GM19438 (cell line): Measurements from ENCODE around the gene GSTT2B.
"Not testable (repeated sequence)": the region's sequence is repeated elsewhere in the genome, so short reads cannot be mapped to it uniquely, and the experiment has no call there.

ENCODE experiments used
- ATAC-seq: cut with Tn5 transposase; IDR thresholded peaks from one replicate; pipeline ENCODE4 v1.9.1; 2021; ENCODE audit warnings: low read depth; ENCODE audit not compliant: unreplicated experiment

GSTT2B gene

DNA sequence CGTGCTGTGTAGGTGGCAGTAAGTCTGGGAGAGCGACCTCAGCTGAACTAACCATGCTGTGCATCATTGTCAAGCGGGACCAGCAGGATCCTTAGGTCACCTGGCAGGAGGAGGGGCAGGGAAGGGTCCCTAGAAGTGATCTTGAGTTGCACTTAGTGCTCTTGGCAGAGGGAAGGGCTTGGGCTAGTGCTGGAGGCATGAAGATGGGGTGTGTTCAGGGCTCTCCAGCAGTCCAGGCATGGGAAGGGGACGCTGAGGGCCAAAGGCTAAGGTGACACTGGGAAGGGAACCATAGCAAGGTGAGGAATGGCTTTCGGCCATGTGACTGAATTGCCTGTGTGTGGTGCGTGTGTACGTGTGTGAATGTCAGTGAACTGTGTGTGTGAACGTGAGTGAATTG lies 25.1 kb upstream of the GSTT2B start:
- not testable (repeated sequence) for ATAC-seq

DNA sequence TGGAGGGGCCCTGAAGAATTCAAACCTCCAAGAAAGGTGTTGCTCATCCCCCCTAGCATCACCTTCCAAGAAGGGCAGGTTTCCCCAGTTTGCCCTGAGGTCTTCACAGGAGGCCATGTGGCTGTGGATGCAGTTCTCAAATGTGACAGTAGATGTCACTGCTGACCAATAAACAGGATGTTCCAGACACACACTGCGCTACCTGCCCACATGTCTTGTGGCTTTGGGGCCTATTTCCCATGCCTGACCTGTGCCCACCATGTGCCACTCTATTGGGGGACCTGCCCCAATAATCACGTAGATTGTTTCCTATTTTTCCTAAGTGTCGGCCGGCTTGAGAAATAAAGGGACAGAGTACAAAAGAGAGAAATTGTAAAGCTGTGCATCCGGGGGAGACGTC lies 23.4 kb upstream of the GSTT2B start:
- no peak for ATAC-seq

DNA sequence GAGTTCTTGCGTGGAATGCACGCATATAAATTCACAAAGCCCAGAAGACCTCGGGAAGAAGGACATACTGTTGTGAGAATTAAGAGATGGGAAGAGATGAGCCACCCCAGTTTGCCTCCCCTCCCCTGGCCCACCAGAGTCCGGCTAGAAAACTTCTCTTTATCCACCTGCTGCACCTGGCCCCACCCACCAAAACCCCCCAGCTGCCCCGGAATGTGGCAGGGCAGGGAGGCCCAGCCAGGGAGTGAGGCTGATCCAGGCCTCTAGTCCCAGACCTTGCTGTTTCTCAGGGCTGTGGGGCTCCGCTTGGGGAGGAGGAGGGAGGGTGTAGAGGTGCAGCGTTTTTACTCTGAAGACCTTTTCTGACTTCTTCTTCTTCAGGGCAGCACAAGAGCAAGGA lies 19.6 kb upstream of the GSTT2B start:
- ATAC-seq, result not testable (repeated sequence)

DNA sequence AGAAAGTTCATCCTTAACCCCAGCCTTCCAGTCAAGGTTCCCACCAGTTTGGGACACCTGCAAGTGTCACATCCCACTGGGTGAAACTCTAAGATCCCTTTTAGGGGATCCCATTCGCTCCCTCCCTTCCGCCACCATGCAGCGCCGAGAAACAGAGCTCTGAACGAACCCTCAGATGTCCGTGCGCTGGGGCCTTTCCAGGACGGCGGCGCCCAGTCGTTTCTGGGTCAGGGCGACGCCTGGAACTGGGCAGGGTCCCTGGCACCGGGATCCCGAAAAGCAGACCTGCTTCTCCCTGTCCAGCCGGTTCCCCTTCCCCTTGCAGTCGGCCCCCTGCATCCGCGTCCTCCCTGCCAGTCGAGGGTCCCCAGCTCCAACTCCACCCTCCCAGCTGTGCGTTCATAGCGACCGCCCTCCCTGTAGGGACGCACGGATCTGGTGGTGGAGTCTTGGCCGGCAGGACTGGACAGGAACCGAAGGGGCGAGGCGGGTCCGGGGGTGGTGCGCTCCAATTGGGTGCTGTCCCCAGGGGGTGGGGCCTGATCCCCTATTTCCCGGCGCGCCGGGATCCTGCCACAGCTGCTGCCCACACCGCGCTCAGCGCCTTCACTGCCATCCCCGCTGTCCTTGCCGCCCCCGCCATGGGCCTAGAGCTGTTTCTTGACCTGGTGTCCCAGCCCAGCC lies 18.7 kb upstream of the GSTT2B start, which contains the start of gene GSTT2:
TSS of gene GSTT2 (plus strand) at position 578 of the 684 bp plus-strand sequence.
- not testable (repeated sequence) for ATAC-seq

DNA sequence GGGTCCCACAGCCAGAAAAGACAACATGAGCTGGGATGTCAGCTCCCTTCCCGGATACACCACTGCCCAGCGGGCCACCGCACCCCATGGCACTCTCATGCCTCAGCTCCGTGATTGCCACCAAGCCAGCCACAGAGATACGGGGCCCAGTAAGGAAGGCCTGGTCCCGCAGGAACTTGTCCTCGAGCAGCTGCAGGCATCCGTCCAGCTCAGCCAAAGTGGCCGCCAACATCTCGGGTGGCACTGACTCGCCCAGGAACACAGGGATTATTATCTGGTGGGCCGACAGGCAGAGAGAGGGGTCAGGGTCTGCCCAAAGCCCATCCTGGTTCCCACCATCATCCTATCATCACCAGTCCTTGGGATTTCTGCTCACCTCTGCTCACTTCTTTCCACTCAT lies 16.3 kb upstream of the GSTT2B start:
- not testable (repeated sequence) for ATAC-seq

DNA sequence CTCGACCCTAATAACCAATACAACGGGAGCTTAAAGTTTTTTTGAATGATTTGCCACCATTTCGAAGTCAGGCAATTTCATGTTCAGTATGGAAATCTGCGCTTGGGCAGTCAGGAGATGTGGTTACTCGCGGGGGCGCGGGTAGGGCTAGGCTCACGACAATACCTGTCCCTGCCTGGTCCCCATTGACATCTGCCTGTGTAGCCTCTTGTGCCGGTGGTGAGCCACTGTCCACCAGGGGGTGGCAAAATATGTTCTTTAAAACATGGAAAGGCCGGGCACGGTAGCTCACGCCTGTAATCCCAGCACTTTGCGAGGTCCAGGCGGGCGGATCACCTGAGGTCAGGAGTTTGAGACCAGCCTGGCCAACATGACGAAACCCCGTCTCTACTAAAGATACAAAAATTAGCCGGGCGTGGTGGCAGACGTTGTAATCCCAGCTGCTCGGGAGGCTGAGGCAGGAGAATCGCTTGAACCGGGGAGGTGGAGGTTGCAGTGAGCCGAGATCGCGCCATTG lies 13.9 kb upstream of the GSTT2B start:
- ATAC-seq, result not testable (repeated sequence)

DNA sequence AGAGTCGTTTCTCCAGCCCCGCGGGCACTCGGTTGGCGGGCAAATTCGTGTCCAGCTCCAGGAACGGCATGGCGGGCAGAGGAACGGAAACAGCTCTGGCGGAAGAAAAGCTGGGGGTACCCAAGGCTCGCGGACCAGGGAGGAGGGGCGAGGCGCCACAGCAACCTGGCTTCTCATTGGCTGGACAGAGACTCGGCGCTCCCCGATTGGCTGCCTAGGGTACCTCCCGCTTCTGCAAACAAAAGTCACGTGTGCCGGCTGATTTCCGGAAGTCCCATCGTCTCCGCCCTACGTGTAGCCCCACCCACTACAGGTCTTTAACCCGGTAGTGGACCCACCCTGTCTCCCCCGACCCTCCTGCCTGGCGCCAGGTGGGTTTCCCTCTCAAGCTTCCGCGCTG lies 13.3 kb upstream of the GSTT2B start, which contains the start of gene DDT:
TSS of gene DDT (minus strand) at position 97 of the 400 bp plus-strand sequence. CDS start at position 70, 27 bp downstream.
- ATAC-seq, result peak; percentile 92

DNA sequence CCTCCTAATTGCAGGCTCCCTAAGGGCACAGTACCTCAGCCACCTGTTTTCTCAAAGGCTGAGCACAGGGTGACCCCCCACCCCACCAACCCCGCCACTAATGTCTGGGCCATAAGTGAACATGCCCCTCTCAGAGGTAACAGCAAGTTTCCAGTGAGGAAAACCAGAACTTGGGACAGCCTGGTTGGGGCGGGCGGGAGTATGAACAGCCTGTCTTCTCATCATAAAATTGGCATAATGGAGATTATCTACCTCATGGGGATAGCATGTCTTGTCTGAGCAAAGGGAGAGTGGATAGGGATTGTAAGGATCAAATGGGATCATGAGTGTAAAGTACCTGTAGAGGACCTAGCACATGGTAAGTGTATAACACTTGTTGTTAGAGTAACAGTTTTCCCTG lies 10.9 kb upstream of the GSTT2B start:
- not testable (repeated sequence) for ATAC-seq

DNA sequence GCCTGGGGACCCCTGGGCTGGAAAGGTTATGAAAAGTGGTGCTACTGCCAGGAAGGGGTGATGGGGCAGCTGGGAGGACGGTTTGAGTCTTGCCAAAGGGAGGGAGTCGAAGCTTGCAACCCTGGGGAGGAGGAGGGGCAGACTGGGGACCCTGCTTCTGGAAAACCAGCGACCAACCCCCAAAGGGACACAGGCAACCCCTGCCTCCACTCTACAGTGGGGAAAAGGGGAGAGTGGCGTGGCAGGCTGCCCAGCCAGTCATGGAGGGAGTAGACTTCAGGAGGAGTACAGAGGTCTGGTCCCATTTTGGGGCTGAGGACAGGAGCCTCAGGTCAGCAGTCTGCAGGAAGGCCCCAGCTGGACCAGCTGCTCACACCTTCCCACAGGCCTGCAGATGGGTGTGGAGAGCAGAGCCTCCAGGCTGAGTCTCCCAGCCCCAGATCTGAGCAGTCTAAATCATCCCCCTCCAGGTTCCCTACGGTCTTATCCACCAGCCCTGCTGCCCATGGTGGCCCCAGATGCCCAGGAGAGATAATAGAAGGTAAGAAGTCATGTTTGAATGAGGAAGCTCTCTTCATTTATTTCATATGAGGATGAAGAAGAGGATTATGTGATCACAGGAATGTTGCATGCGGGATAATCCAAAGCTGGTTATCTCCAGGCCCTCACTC lies 10.0 kb upstream of the GSTT2B start:
- ATAC-seq, result no peak

DNA sequence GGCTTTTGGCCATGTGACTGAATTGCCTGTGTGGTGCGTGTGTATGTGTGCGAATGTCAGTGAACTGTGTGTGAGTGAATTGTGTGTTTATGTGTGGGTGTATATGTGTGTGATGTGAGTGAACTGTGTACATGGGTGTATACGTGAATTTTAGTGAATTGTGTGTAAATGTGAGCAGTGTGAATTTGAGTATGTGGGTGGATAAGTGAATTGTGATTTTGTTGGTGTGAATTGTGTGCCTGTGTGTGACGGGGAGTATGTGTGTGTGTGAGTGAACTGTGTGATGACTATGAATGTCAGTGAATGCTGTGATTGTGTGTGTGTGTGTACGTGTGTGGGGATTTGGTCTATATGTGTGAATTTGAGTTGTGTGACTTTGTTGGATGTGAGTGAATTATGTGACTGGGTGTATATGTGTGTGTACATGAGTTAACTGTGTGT lies 9.2 kb upstream of the GSTT2B start:
- ATAC-seq, result no peak

DNA sequence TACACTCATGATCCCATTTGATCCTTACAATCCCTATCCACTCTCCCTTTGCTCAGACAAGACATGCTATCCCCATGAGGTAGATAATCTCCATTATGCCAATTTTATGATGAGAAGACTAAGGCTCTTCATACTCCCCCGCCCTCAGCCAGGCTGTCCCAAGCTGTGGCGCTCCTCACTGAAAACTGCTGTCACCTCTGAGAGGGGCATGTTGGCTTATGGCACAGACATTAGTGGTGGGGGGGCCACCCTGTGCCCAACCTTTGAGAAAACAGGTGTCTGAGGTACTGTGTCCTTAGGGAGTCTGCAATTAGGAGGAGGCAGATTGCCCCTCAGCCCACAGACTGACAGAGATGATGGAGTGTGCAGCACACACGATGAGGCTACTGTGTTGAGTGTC lies 8.1 kb upstream of the GSTT2B start:
- ATAC-seq, result no peak

DNA sequence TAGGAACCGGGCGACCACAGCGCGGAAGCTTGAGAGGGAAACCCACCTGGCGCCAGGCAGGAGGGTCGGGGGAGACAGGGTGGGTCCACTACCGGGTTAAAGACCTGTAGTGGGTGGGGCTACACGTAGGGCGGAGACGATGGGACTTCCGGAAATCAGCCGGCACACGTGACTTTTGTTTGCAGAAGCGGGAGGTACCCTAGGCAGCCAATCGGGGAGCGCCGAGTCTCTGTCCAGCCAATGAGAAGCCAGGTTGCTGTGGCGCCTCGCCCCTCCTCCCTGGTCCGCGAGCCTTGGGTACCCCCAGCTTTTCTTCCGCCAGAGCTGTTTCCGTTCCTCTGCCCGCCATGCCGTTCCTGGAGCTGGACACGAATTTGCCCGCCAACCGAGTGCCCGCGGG lies 5.6 kb upstream of the GSTT2B start, which contains the start of gene DDTL:
TSS of gene DDTL (plus strand) at position 321 of the 400 bp plus-strand sequence. CDS start at position 348, 27 bp downstream.
- ATAC-seq, result peak; percentile 88

DNA sequence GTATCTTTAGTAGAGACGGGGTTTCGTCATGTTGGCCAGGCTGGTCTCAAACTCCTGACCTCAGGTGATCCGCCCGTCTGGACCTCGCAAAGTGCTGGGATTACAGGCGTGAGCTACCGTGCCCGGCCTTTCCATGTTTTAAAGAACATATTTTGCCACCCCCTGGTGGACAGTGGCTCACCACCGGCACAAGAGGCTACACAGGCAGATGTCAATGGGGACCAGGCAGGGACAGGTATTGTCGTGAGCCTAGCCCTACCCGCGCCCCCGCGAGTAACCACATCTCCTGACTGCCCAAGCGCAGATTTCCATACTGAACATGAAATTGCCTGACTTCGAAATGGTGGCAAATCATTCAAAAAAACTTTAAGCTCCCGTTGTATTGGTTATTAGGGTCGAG lies 5.1 kb upstream of the GSTT2B start:
- peak; percentile 40 for ATAC-seq

DNA sequence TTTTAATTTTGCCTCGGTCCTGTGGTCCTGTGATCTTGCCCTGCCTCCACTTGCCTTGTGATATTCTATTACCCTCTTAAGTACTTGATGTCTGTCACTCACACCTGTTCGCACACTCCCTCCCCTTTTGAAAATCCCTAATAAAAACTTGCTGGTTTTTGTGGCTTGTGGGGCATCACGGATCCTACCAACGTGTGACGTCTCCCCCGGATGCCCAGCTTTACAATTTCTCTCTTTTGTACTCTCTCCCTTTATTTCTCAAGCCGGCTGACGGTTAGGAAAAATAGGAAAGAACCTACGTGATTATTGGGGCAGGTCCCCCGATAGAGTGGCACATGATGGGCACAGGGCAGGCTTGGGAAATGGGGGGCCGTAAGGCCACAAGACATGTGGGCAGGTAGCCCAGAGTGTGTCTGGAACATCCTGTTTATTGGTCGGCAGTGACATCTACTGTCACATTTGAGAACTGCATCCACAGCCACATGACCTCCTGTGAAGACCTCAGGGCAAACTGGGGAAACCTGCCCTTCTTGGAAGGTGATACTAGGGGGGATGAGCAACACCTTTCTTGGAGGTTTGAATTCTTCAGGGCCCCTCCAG lies 4.6 kb downstream of the GSTT2B start:
- not testable (repeated sequence) for ATAC-seq

DNA sequence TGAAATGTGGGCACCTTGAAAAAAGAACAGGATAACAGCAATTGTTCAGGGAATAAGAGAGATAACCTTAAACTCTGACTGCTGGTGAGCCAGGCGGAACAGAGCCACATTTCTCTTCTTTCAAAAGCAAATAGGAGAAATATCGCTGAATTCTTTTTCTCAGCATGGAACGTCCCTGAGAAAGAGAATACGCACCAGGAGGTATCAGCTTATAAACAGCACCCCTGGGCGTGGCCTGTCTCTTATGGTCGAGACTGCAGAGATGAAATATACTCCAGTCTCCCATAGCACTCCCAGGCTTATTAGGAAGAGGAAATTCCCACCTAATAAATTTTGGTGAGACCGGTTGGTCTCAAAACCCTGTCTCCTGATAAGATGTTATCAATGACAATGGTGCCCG lies 5.1 kb downstream of the GSTT2B start:
- not testable (repeated sequence) for ATAC-seq

DNA sequence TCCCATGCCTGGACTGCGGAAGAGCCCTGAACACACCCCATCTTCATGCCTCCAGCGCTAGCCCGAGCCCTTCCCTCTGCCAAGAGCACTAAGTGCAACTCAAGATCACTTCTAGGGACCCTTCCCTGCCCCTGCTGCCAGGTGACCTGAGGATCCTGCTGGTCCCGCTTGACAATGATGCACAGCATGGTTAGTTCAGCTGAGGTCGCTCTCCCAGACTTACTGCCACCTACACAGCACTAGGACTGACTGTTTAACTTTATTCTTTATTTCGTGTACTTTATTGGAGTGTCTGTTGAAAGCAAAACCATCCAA lies 6.0 kb downstream of the GSTT2B start:
- not testable (repeated sequence) for ATAC-seq

DNA sequence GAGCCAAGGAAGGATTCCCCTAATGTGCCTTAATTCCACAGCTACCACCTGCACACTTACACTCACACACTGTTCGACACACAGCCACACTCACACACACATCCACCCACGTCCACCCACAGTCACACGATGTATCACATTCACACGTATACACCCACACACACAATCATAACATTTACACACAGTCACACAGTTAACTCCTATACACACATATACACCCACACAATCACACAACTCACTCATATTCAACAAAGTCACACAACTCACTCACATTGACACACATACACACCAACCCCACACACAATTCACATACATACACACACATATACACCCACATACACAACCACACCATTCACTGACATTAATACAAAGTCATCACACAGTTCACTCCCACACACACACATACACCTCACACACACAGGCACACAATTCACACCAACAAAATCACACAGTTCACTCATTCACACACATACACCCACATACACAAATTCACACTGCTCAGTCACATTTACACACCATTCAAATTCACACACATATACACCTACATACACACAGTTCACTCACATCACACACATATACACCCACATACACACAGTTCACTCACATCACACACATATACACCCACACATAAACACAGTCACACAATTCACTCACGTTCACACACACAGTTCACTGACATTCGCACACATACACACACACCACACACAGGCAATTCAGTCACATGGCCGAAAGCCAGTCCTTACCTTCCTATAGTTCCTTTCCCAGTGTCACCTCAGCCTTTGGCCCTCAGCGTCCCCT lies 6.6 kb downstream of the GSTT2B start:
- ATAC-seq, result not testable (repeated sequence)

DNA sequence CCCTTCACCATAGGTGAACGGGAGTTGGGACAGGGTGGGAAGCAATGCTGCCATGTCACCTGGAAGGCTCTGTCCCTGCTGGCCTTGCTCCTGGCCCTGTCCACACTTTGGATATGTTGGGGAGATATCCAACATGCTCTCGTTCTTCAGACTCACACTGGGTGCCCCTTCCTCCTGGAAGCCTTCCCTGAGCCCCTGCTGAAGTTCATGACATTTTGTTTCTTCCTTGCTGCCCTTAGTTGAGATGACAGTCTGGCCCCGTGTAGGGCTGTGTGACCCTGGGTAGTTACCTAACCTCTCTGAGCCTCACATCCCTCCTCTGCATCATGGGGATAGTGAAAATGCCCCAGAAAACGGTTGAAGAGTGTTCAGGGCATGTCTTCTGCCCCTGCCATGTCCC lies 7.5 kb downstream of the GSTT2B start:
- ATAC-seq, result not testable (repeated sequence)

DNA sequence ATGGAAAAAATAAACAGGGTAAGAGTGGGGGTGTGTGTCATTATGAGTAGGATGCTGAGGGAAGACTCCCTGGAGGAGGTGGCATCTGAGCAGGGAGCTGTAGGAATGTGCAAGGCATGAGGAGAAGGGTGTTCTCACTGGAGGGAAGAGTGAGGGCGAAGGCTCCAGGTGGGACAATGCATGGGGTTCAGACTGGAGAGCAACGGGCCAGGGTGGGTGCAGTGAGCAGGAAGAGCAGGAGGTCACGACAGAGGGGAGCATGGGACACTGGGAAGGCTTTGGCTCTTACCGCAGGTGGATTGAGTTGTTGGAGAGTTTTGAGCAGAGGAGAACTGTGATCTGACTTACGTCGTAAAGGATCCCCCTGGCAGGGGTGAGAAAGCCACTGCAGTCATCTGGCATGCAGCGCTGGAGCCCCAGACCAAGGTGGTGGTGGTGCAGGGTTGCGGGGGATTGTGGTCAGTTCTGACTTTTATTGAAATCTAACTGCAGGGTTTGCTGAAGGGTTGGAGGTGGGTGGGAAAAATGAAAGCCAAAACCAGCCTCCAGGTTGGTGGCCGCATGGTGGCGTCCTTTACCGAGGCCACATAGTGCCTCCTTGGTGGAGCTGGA lies 8.1 kb downstream of the GSTT2B start:
- ATAC-seq, result not testable (repeated sequence)

DNA sequence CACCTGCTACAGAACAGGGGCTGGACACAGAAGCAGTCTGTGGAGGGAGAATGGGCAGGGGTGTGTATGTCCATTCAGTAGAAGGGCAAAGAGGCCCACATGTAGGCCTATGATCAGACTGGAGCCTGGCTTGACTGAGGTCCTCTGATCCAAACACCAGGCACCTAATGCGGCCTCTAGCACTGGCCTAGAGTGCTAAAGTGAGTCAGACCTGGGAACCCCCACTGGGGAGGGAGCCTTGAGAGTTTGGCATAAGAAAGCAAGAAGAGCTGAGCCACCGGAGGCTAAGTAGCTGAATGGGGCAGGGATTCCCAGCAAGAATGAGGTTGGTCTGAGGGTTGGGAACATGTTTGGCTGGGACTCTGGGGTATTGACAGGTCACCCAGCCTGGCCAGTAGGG lies 9.6 kb downstream of the GSTT2B start:
- not testable (repeated sequence) for ATAC-seq
